ENCODE results near the gene COL25A1.

GRCh38 chr4:108954880-108955279, 347.6 kb downstream of the COL25A1 start:
- TF ChIP-seq POLR2A (IDR thresholded peaks at IDR 0.05; ENCODE audit: extremely low read depth, insufficient read length) = no peak
- TF ChIP-seq, protein P1, sequence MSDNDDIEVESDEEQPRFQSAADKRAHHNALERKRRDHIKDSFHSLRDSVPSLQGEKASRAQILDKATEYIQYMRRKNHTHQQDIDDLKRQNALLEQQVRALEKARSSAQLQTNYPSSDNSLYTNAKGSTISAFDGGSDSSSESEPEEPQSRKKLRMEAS (IDR thresholded peaks at IDR 0.05; ENCODE audit: low read depth, low read length) = no peak

Data from NB4 (cell line).